ENCODE measurements around the gene HSP90AB1.

DNA sequence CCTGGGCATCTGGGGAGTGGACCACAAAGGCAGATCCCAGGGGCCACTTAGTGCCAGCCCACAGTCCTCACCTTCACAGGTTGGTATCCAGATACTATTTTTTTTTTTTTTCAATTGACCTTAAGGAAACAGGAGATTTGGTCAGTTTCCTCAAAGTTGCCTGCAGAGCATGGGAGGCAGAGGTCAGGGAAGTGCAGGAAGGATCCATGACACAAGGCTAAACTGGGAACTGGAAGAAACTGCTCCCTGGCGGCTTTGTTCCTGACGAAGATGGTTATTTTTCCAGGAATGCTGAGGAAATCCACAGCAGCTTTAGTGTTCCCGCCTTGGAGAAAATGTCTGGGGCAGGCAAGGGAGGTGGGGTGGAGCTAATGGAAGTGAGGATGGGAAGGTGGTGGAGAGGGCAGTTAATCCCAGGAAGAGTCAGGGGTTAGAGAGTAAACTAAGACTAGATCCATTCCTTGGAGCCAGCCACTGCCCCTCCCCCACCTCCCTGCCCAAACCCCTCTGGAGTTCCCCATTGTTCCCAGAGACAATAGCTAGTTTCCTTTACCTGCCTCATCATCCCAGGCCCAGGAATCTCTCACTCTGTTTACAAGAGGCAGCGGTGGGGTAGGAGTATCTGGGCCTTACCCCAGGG lies 44.4 kb upstream of the HSP90AB1 start:
- TF ChIP-seq, protein P1, sequence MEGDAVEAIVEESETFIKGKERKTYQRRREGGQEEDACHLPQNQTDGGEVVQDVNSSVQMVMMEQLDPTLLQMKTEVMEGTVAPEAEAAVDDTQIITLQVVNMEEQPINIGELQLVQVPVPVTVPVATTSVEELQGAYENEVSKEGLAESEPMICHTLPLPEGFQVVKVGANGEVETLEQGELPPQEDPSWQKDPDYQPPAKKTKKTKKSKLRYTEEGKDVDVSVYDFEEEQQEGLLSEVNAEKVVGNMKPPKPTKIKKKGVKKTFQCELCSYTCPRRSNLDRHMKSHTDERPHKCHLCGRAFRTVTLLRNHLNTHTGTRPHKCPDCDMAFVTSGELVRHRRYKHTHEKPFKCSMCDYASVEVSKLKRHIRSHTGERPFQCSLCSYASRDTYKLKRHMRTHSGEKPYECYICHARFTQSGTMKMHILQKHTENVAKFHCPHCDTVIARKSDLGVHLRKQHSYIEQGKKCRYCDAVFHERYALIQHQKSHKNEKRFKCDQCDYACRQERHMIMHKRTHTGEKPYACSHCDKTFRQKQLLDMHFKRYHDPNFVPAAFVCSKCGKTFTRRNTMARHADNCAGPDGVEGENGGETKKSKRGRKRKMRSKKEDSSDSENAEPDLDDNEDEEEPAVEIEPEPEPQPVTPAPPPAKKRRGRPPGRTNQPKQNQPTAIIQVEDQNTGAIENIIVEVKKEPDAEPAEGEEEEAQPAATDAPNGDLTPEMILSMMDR (IDR thresholded peaks at IDR 0.05), result no peak
- TF ChIP-seq, protein P2, sequence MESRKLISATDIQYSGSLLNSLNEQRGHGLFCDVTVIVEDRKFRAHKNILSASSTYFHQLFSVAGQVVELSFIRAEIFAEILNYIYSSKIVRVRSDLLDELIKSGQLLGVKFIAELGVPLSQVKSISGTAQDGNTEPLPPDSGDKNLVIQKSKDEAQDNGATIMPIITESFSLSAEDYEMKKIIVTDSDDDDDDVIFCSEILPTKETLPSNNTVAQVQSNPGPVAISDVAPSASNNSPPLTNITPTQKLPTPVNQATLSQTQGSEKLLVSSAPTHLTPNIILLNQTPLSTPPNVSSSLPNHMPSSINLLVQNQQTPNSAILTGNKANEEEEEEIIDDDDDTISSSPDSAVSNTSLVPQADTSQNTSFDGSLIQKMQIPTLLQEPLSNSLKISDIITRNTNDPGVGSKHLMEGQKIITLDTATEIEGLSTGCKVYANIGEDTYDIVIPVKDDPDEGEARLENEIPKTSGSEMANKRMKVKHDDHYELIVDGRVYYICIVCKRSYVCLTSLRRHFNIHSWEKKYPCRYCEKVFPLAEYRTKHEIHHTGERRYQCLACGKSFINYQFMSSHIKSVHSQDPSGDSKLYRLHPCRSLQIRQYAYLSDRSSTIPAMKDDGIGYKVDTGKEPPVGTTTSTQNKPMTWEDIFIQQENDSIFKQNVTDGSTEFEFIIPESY (IDR thresholded peaks at IDR 0.05; ENCODE audit: borderline replicate concordance, low read depth), result no peak
- no peak for TF ChIP-seq MEF2A (IDR thresholded peaks at IDR 0.05; ENCODE audit: borderline replicate concordance, low read depth)
- TF ChIP-seq RFX5 (IDR thresholded peaks at IDR 0.05; ENCODE audit: low read length), result no peak
- no peak for TF ChIP-seq ELF1 (IDR thresholded peaks at IDR 0.05)
- TF ChIP-seq NRF1 (IDR thresholded peaks at IDR 0.05; ENCODE audit: low read depth, low read length), result no peak
- TF ChIP-seq EP300 (IDR thresholded peaks at IDR 0.05; ENCODE audit: borderline replicate concordance in 1 of 2, low read depth in 1 of 2, low read length in 1 of 2), result no peak
- no peak for TF ChIP-seq EZH2phosphoT487 (IDR thresholded peaks at IDR 0.05; ENCODE audit: borderline replicate concordance, low read depth)

Data from SK-N-SH (cell line).